H9 (cell line): ENCODE measurements around the gene USH2A. TPM values are rescaled to one million over a fixed set of nuclear protein-coding genes. Genes with fewer than 3 reads are reported as not detected.

Source experiments
- DNase-seq: peaks from one replicate; pipeline ENCODE4 v3.0.0-alpha.2; 2017
- H2AFZ ChIP-seq: one replicate; pipeline ENCODE4 v1.6.1; 2013; ENCODE audit warnings: mild to moderate bottlenecking, low read length, control low read depth, moderate library complexity
- H2AK5ac ChIP-seq: 2 replicates; pipeline ENCODE4 v1.6.1; 2013; ENCODE audit warnings: low read length, control low read depth, mixed read lengths; ENCODE audit not compliant: insufficient read length
- H2BK120ac ChIP-seq: one replicate; pipeline ENCODE4 v1.6.1; 2013; ENCODE audit warnings: low read depth, mild to moderate bottlenecking, low read length, control low read depth, inconsistent platforms; ENCODE audit not compliant: poor library complexity, severe bottlenecking
- H2BK12ac ChIP-seq: 2 replicates; pipeline ENCODE4 v1.6.1; 2013; ENCODE audit warnings: low read length, control low read depth, mixed read lengths, low read depth; ENCODE audit not compliant: insufficient read length
- H2BK15ac ChIP-seq: 2 replicates; pipeline ENCODE4 v1.6.1; 2013; ENCODE audit warnings: low read depth, low read length, control low read depth
- H2BK20ac ChIP-seq: one replicate; pipeline ENCODE4 v1.6.1; 2013; ENCODE audit warnings: low read depth, mild to moderate bottlenecking, low read length, control low read depth, inconsistent platforms; ENCODE audit not compliant: poor library complexity, severe bottlenecking
- H2BK5ac ChIP-seq: 2 replicates; pipeline ENCODE4 v1.6.1; 2013; ENCODE audit warnings: low read length, control low read depth, mixed read lengths; ENCODE audit not compliant: insufficient read length
- H3K14ac ChIP-seq: 2 replicates; pipeline ENCODE4 v1.6.1; 2013; ENCODE audit warnings: low read length, control low read depth; ENCODE audit not compliant: insufficient read depth
- H3K18ac ChIP-seq: 2 replicates; pipeline ENCODE4 v1.6.1; 2013; ENCODE audit warnings: low read depth, mild to moderate bottlenecking, mixed read lengths, low read length, control low read depth; ENCODE audit not compliant: insufficient read length
- H3K23ac ChIP-seq: 2 replicates; pipeline ENCODE4 v1.6.1; 2013; ENCODE audit warnings: low read length, control low read depth, mixed read lengths, low read depth; ENCODE audit not compliant: insufficient read length
- H3K23me2 ChIP-seq: 2 replicates; pipeline ENCODE4 v1.6.1; 2013; ENCODE audit warnings: low read depth, mild to moderate bottlenecking, mixed read lengths, low read length, control low read depth; ENCODE audit not compliant: insufficient read length, poor library complexity, severe bottlenecking
- H3K27ac ChIP-seq: 2 replicates; pipeline ENCODE4 v1.5.1; 2013; ENCODE audit warnings: low read length, control low read depth, mixed read lengths, low read depth; ENCODE audit not compliant: insufficient read length
- H3K27me3 ChIP-seq: 2 replicates; pipeline ENCODE4 v1.6.1; 2013; ENCODE audit warnings: low read length, control low read depth, inconsistent platforms; ENCODE audit not compliant: insufficient read depth
- H3K4ac ChIP-seq: 2 replicates; pipeline ENCODE4 v1.6.1; 2013; ENCODE audit warnings: low read depth, mild to moderate bottlenecking, control low read depth, inconsistent platforms, low read length, moderate library complexity
- H3K4me1 ChIP-seq: 2 replicates; pipeline ENCODE4 v1.6.1; 2013; ENCODE audit warnings: low read length, control low read depth, inconsistent platforms; ENCODE audit not compliant: insufficient read depth
- H3K4me2 ChIP-seq: 2 replicates; pipeline ENCODE4 v1.6.1; 2013; ENCODE audit warnings: low read length, control low read depth, mixed read lengths; ENCODE audit not compliant: insufficient read length, insufficient read depth
- H3K56ac ChIP-seq: 2 replicates; pipeline ENCODE4 v1.6.1; 2013; ENCODE audit warnings: low read depth, mild to moderate bottlenecking, mixed read lengths, low read length, control low read depth; ENCODE audit not compliant: insufficient read length
- H3K79me1 ChIP-seq: 2 replicates; pipeline ENCODE4 v1.6.1; 2013; ENCODE audit warnings: low read depth, mild to moderate bottlenecking, moderate library complexity, low read length, control low read depth, inconsistent platforms; ENCODE audit not compliant: insufficient read depth, poor library complexity, severe bottlenecking
- H3K79me2 ChIP-seq: 2 replicates; pipeline ENCODE4 v1.6.1; 2013; ENCODE audit warnings: low read length, control low read depth, inconsistent platforms; ENCODE audit not compliant: insufficient read depth
- H3K9ac ChIP-seq: 2 replicates; pipeline ENCODE4 v1.6.1; 2013; ENCODE audit warnings: low read length, control low read depth, mixed read lengths; ENCODE audit not compliant: insufficient read length; ENCODE audit errors: extremely low read depth
- H3K9me3 ChIP-seq: one replicate; pipeline ENCODE4 v1.6.1; 2013; ENCODE audit warnings: low read depth, low read length, inconsistent platforms; ENCODE audit not compliant: control insufficient read depth
- H3T11ph ChIP-seq: one replicate; pipeline ENCODE4 v1.6.1; 2013; ENCODE audit warnings: mild to moderate bottlenecking, low read length, control low read depth, inconsistent platforms
- H4K20me1 ChIP-seq: one replicate; pipeline ENCODE4 v1.6.1; 2013; ENCODE audit not compliant: control insufficient read depth, insufficient read length, insufficient read depth
- H4K5ac ChIP-seq: 2 replicates; pipeline ENCODE4 v1.6.1; 2013; ENCODE audit warnings: low read depth, mild to moderate bottlenecking, mixed read lengths, low read length, control low read depth; ENCODE audit not compliant: insufficient read length
- H4K8ac ChIP-seq: replicated peaks from 2 replicates; pipeline ENCODE4 v1.6.1; 2013; ENCODE audit warnings: low read length, control low read depth, mixed read lengths, low read depth; ENCODE audit not compliant: insufficient read length
- H4K91ac ChIP-seq: 2 replicates; pipeline ENCODE4 v1.6.1; 2013; ENCODE audit warnings: low read depth, mild to moderate bottlenecking, moderate library complexity, mixed read lengths, low read length, control low read depth; ENCODE audit not compliant: insufficient read length
- H3K27ac Mint-ChIP-seq, 3 experiments: 2 replicates in 2 of 3; 3 replicates in 1 of 3; pipeline ENCODE4 v1.8.0; 2020 to 2021; ENCODE audit warnings: mixed read lengths in 3 of 3, mild to moderate bottlenecking in 1 of 3, moderate library complexity in 1 of 3
- H3K27me3 Mint-ChIP-seq: 2 replicates; pipeline ENCODE4 v1.8.0; 2021; ENCODE audit warnings: low read depth, mild to moderate bottlenecking, moderate library complexity, mixed read lengths
- H3K36me3 Mint-ChIP-seq, 3 experiments: 2 replicates in 2 of 3; 3 replicates in 1 of 3; pipeline ENCODE4 v1.8.0; 2020 to 2021; ENCODE audit warnings: low read depth in 3 of 3, mixed read lengths in 3 of 3; ENCODE audit not compliant: insufficient read depth in 1 of 3
- H3K4me1 Mint-ChIP-seq, 2 experiments: 2 replicates each; pipeline ENCODE4 v1.8.0; 2020; ENCODE audit warnings: mixed read lengths in 2 of 2
- H3K4me3 Mint-ChIP-seq, 2 experiments: 2 replicates in 1 of 2; 3 replicates in 1 of 2; pipeline ENCODE4 v1.8.0; 2020 to 2021; ENCODE audit warnings: mild to moderate bottlenecking in 2 of 2, mixed read lengths in 2 of 2, moderate library complexity in 1 of 2
- H3K9me3 Mint-ChIP-seq, 2 experiments: 2 replicates in 1 of 2; 3 replicates in 1 of 2; pipeline ENCODE4 v1.8.0; 2020; ENCODE audit warnings: mild to moderate bottlenecking in 2 of 2, mixed read lengths in 2 of 2, moderate library complexity in 1 of 2
- total RNA-seq: library from RNA; stranded (reverse); gene quantifications from 2 replicates; pipeline ENCODE4 v1.2.1, GENCODE V29; 2021
- TF ChIP-seq, protein P1 (sequence below): fragments of 200-600 bp; sonication (generic); conservative IDR thresholded peaks from 3 replicates; pipeline ENCODE4 v1.8.0; 2021; ENCODE audit warnings: antibody characterized with exemption, mild to moderate bottlenecking

The USH2A gene
- total RNA-seq, 1 experiment from 2014 or later: 0.11 TPM

DNA sequence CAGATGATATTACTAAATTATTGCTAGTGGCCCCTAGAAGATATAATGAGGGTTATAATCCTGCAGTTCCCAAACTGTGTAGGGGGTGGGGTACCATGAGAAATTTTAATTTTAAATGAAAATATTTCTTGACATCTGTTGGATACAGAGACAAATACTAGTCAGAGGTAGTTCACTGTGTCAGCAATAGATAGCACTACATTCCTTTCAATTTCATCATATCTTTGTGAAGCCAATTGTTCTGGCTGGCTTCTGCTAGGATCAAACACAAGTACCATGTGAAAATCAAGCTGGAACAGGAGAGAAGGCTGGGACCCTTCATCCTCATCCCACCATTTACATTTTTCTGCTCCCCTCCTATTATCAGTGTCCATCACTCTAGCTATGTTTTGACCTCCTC lies 208.1 kb downstream of the USH2A start:
- no peak overlapping the region for H4K8ac ChIP-seq
- Mint-ChIP-seq H3K4me3 (no peak overlapping the region), H3K4me1 (peaks cover 0 to under 1% of the 10 kb centered on the region in 2 experiments; a peak in 1 of 4 replicates), H3K27ac (no peak overlapping the region; a peak in 1 of 7 replicates), H3K27me3 (no peaks in the 10 kb centered on the region), H3K36me3 (no peaks in the 10 kb centered on the region), H3K9me3 (no peaks in the 10 kb centered on the region)
- H3K79me1 ChIP-seq: no peaks in the 10 kb centered on the region
- TF ChIP-seq, protein P1, sequence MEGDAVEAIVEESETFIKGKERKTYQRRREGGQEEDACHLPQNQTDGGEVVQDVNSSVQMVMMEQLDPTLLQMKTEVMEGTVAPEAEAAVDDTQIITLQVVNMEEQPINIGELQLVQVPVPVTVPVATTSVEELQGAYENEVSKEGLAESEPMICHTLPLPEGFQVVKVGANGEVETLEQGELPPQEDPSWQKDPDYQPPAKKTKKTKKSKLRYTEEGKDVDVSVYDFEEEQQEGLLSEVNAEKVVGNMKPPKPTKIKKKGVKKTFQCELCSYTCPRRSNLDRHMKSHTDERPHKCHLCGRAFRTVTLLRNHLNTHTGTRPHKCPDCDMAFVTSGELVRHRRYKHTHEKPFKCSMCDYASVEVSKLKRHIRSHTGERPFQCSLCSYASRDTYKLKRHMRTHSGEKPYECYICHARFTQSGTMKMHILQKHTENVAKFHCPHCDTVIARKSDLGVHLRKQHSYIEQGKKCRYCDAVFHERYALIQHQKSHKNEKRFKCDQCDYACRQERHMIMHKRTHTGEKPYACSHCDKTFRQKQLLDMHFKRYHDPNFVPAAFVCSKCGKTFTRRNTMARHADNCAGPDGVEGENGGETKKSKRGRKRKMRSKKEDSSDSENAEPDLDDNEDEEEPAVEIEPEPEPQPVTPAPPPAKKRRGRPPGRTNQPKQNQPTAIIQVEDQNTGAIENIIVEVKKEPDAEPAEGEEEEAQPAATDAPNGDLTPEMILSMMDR: no peak
- H2AK5ac ChIP-seq: no peak overlapping the region
- no peak overlapping the region for H4K91ac ChIP-seq
- no peak overlapping the region for H3K18ac ChIP-seq
- H3K23me2 ChIP-seq: no peaks in the 10 kb centered on the region
- H4K5ac ChIP-seq: no peak overlapping the region
- no peak overlapping the region for H3K14ac ChIP-seq
- no peak overlapping the region for H3T11ph ChIP-seq
- no peak overlapping the region for H2BK20ac ChIP-seq
- H3K4me1 ChIP-seq: no peaks in the 10 kb centered on the region
- H3K23ac ChIP-seq: no peak overlapping the region
- H3K9ac ChIP-seq: no peak overlapping the region
- H3K27ac ChIP-seq: no peak overlapping the region
- no peaks in the 10 kb centered on the region for H3K79me2 ChIP-seq
- H3K4ac ChIP-seq: no peak overlapping the region
- no peak overlapping the region for H2BK15ac ChIP-seq
- no peak overlapping the region for H3K56ac ChIP-seq
- no peak overlapping the region for H2BK12ac ChIP-seq
- no peak for DNase-seq
- H3K9me3 ChIP-seq: no peaks in the 10 kb centered on the region
- no peak overlapping the region for H3K4me2 ChIP-seq
- no peaks in the 10 kb centered on the region for H4K20me1 ChIP-seq
- H3K27me3 ChIP-seq: no peaks in the 10 kb centered on the region
- no peak overlapping the region for H2AFZ ChIP-seq
- no peak overlapping the region for H2BK5ac ChIP-seq
- H2BK120ac ChIP-seq: no peak overlapping the region
